Stimulated activated CD4-positive, alpha-beta T cell treated with anti-CD3 and anti-CD28 coated beads, Interleukin-2, amount 100 ng/mL, for 48 hours (primary cell): ENCODE results near the gene LRP4.
"Not testable (repeated sequence)": the region's sequence is repeated elsewhere in the genome, so short reads cannot be mapped to it uniquely, and the experiment has no call there.

ENCODE experiments used
- DNase-seq, 2 donors: peaks; one replicate each; pipeline ENCODE4 v3.0.0-alpha.2; 2020

LRP4 gene, protein sequence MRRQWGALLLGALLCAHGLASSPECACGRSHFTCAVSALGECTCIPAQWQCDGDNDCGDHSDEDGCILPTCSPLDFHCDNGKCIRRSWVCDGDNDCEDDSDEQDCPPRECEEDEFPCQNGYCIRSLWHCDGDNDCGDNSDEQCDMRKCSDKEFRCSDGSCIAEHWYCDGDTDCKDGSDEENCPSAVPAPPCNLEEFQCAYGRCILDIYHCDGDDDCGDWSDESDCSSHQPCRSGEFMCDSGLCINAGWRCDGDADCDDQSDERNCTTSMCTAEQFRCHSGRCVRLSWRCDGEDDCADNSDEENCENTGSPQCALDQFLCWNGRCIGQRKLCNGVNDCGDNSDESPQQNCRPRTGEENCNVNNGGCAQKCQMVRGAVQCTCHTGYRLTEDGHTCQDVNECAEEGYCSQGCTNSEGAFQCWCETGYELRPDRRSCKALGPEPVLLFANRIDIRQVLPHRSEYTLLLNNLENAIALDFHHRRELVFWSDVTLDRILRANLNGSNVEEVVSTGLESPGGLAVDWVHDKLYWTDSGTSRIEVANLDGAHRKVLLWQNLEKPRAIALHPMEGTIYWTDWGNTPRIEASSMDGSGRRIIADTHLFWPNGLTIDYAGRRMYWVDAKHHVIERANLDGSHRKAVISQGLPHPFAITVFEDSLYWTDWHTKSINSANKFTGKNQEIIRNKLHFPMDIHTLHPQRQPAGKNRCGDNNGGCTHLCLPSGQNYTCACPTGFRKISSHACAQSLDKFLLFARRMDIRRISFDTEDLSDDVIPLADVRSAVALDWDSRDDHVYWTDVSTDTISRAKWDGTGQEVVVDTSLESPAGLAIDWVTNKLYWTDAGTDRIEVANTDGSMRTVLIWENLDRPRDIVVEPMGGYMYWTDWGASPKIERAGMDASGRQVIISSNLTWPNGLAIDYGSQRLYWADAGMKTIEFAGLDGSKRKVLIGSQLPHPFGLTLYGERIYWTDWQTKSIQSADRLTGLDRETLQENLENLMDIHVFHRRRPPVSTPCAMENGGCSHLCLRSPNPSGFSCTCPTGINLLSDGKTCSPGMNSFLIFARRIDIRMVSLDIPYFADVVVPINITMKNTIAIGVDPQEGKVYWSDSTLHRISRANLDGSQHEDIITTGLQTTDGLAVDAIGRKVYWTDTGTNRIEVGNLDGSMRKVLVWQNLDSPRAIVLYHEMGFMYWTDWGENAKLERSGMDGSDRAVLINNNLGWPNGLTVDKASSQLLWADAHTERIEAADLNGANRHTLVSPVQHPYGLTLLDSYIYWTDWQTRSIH (N-terminal part only)

DNA sequence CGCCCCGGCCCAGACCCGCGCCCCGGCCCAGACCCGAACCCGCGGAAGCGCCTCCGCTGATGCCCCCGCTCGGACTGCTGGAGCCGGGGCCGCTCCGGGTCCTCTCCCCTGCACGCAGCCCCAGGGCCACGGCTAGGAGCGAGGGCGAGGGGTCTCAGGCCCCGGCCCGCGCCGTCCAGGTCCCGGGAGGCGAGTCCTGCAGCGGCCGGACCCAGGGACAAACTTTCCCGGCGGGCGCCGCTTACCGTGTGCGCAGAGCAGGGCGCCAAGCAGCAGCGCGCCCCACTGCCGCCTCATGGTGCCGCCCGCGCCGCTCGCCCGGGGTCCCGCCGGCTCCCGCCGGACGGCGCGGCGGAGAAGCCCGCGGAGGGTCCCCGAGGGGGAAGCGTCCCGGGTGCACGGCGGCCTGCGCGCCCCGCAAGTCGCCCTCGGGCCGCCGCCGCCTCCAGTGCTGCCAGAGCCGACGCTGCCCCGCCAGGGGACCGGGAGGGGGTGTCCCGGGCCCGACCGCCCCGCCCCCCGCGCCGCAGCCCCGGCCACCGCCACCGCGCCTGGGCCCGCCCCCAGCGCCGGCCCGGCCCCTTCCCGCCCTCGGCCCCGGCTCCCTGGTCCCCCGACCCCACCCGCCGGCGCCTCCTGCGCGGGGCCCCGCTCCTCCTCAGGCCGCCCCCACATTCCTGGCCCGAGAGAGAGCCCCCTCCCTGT lies at the start of gene LRP4:
Gene LRP4 (minus strand): TSS at position 468 of the 705 bp plus-strand sequence. CDS start 171 bp downstream, at position 297.
- DNase-seq: peak in 1 of 2 donors; percentile 22

DNA sequence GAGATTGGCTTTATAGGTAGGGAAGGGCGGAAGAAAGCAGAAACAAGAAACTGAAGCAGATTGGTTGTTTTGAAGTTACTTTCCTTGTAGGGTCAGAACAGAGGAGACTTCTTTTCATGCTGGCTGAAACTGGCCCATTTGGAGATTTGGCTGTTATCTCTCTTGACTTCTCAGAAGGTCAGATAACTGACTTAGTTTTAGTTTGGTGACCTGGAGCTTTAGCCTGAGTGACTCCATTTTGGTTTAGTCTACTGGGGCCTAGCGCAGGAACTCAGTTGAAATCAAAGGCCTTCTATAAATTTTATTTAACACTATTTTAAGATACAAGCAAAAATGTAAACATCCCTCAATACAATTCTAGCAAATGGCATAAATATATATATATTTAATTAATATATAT lies 49.6 kb upstream of the LRP4 start:
- DNase-seq: no peak

DNA sequence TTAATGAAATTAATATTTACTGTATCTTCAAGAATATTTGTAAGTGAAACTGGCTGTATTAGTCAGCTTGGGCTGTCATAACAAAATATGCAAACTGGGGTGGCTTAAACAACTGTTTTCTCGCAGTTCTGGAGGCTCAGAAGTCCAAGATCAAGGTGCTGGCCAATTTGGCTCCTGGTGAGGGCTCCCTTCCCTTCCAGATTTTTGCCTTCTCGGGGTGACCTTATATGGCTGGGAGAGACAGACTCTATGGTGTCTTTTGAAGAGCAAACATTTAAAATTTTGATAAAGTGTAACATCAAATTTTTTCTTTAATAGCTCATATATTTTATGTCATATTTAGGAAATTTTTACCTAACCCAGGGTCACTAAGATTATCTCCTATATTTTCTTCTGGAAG lies 48.4 kb upstream of the LRP4 start:
- no peak for DNase-seq

DNA sequence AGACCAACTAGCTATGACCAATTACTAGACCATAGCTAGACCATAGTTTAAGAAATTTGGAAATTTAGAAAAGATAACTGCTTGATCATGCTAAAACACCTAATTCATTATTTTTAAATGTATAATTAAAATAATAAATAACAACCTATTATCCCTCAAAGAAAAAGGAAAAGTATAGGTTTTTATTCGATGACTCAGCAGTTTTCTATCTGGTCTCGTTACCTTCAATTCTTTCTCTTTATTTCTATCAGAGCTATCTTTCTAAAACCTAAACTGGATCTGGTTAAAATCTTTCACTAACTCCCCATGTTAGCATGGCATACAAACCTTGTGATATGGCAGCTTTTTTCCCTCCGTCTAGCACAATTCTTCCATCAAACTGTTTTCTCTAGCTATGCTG lies 45.5 kb upstream of the LRP4 start:
- DNase-seq: no peak

DNA sequence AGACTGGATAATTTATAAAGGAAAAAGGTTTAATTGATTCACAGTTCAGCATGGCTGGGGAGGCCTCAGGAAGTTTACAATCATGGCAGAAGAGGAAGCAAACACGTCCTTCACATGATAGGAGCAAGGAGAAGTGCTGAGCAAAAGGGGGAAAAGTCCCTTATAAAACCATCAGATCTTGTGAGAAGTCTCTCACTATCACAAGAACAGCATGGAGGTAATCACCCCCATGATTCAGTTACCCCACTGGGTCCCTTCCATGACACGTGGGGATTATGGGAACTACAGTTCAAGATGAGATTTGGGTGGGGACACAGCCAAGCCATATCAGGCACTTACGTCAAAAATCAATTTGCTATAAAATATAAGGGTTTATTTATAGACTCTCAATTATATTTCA lies 43.5 kb upstream of the LRP4 start:
- not testable (repeated sequence) for DNase-seq

DNA sequence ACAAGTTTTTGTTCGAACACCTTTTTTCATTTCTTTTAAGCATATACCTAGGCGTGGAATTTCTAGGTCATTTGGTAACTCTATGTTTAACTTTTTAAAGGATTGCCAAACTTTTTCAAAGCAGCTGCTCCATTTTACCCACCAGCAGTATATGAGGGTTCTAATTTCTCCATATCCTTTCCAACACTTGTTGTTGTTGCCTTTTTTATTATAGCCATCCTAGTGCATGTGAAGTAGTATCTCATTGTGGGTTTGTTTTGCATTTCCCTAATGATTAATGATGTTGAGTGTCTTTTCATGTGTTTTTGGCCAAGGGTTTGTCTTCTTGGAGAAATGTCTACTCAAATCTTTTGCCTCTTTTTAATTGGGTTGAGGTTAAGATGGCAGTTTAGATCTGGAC lies 42.7 kb upstream of the LRP4 start:
- no peak for DNase-seq

DNA sequence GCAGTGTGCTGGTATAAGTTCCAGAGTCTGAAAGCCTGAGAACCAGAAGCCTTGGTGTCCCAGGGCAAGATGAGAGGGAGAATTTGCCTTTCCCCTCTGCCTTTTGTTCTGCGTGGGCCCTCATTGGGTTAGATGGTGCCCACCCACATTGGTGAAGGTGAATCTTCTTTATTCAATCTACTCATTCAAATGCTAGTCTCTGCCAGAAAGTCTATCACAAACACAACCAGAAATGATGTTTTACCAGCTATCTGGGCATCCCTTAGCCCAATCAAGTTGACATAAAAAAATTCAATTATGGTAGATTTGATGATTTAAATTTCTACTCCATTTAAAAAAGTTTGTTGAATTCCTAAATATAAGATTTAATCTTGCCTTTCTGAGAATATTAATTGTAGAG lies 40.4 kb upstream of the LRP4 start:
- DNase-seq: no peak

DNA sequence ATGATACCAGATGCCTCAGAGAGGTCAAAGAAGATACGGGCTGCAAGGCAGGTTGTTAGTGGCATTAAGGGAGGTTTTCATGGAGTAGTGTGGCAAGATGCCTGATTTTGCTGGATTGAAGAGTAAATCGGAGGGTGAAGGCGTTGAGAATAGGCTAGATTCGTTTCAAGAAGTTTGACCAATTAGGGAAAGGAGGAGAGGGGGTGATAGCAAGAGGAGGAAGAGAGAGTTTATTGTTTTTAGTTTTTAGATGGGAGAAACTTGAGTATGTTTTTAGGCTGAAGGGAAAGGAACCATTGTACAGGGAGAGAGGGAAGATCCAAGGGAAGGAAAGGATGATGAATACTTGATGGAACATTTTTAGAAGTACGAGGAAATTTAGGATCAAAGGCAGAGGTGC lies 34.7 kb upstream of the LRP4 start:
- no peak for DNase-seq

DNA sequence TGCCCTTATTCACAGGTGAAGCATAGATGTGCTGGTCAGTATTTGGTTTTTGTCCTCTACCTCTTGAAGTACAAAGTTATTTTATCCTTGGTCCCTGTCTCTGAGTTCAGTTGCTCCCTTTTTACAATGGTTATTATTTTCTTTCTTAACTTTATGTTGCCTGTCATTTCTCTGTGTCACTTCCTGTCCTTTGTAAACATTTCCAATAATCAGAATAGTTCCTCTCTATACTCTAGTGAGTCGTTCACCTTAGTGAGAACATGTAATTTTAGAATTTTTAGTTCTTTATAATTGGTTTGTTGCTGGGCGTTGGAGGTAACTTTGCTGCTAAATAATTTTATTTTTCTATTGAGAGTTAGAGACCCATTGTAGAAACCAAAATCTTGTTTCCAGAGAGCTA lies 34.2 kb upstream of the LRP4 start:
- no peak for DNase-seq

DNA sequence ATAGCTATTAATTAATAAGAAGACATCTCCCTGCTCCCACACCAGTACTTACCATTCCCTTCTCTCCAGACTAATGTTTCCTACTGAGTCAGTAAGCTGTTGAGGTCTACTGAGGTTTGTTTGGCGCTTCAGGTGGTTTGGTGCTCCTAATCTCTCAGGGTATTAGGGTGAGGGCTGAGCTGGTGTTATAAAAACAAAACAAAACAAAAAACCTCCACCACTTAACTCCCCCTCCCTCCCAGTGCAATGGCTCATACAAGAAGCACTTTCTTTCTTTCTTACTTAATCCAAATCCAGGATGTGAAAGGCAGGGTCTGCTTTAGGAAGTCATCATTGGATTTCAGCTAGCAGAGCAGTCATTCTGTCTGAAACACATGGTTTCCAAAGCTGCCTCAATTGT lies 33.5 kb upstream of the LRP4 start:
- DNase-seq: no peak

DNA sequence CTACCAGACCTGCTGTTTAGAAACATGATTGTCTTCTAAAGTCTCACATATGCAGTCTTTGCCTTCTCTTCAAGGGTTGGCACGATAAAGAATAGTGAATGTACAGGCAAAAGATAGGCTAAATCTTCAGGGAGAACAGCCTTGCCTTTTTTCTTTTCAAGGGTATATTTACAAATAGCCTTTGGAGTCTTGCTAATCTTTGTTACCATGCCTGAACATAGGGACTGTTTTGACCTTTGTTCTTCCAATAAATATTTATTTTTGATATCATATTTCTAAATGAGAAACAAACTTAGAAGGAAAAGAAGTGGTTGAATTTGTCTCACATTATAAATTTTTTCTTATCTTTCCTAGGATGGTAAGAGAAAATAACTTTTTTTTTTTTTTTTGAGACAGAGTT lies 30.9 kb upstream of the LRP4 start:
- DNase-seq: no peak

DNA sequence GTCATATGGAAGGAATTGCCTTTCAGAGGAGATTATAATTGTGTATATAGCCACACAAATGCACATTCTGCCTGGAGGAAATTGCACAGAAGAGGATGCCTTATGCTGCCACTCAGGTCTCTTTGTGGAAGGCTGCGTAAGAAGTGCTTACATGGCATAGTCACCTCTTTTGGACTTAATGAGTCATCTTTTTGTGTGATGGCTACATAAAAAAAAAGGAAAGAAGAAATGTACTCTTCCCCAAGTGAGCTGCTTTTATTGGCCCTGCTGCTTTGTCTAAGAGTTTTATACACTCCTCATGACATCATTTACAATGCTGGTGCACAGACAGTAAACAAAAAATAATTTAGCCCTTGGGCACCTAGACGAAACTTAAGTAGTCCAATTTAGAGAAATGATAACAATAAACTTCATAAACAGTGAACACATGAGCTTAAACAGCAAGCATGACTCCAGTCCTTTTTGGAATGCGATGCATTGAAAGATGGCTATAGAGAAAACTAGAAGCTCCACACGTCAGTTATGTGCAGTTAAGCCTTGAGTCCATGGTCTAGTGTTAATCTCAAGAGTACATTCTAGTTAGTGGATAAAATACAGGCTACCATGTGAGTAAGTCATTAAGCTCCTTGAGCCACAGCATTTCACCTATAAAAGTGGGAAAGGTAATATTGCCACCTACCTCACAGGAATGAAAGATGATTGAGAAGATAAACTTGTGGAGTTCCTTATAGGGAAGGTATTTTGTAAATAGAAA lies 30.2 kb upstream of the LRP4 start:
- DNase-seq: no peak

DNA sequence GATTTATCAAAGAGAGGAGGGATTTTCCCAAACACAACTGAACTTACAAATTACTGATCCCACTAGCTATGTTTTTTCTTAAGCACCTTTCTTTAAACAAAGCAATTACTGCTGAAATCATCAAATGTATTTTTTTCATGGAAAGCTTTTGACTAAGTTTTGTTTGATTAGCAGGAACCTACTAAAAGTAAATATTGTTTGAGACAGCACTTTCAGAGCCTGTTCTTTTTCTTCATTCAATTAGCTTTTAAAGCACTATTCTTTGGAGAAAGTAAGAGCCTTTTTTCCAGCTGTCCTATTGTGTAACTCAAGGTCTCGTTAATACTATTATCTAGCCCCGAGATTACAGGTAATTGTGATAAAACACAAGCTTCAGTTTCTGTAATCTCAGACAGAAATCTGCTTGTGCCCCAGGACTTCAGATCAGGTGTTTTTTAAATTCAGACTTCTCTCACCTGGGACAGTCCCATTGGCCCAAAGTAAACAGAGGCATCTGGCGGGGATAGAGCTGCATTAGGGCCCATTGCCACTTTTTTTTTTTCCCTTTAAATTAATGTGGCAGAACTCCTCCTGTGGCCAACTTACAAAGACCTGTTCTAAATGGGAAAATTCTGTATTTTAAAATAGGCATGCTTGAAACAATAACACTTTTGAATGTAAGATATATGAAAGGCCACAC lies 29.2 kb upstream of the LRP4 start:
- no peak for DNase-seq

DNA sequence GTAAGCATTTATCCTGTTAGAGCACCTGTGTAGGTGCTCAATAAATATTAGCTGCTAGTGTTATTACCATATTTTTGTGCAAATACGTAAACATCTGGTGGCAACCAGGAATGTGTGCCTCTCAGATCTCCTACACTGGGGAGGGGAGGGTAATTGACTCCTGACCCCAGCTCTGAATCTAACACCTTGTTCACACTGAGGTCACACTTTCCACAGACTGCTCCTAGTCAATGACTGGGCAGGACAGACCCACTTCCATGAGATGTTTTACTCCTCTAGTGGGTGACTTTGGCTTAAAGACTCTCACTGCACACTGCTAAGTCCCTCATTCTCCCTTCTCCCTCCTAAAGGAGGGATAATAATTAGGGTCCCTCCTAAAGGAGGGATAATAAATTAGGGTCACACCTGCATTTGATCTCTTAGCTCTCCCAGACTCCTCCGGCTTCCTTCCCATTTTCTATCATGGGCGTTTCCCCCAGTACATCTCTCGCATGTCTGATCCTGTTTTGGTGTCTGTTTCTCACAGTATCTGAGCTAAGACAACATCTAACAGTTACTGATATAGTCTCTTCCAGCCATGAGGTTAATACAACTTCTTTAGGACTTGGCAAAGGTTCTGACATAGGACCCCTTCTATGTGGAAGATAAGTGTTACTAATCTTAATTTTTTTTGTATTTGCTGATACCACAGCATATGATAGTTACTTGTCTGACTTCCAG lies 26.2 kb upstream of the LRP4 start:
- DNase-seq: no peak

DNA sequence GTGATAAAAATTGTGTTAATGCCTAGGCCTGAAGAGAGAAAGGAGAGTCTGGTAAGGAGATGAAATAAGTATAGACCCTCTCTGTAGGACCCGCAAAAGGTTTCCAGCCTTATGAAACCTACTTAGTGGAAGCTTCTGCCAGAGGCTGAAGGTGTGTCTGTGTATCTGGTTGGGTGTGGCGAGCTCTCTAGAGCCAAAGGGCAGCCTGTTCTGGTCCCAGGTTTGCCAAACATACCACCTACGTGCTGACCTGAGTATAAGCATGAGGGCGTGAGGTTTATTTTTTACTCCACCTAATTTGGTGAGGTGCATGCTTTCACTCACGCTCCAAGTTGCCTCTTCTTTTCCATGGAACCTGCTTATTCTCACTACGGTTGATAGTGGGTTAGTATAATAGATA lies 23.8 kb upstream of the LRP4 start:
- no peak for DNase-seq

DNA sequence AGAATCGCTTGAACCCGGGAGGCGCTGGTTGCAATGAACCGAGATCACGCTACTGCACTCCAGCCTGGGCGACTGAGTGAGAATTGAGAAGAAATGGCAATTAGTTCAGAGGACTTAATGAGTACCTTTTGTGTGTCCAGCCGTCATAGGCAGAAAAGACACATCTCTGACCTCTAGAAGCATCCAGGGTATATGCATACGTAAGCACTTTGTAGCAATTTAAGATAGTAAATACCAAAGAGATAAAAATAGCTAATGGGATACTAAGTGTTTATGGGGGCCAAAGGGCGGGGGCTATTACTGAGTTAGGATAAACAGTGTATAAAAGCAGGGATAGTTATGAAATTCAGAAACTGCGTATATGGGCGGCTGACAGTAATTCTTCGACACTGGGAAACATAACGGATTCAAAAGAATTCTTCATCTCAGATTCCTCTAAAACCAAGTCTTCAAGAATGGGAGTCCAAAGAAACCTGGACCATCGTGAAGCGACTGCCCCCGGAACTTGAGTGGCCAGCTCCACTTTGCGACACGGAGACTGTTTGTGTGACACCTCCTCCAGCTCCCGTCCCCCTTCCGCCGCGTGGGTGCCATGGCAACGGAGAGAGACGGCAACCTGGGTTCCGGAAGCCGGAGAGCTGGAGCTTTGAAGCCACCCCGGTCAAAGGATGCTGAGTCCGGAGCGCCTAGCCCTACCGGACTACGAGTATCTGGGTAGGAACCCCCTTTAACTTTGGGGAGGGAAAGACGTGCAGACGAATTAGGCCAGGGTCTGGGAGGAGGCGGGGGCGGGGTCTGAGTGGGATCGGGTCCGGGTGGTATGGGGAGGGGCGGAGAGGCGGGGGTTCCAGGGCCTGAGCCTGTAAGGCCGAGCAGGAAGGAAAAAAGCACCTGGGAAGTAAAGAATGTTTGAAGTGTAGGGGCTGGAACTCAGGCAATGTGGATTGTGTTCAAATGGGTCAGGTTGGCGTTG lies 18.1 kb upstream of the LRP4 start, which contains the start of gene CSTPP1:
Gene CSTPP1 (plus strand): TSS at position 624 of the 973 bp plus-strand sequence. CDS start 45 bp downstream, at position 669.
- peak; percentile 95 for DNase-seq

DNA sequence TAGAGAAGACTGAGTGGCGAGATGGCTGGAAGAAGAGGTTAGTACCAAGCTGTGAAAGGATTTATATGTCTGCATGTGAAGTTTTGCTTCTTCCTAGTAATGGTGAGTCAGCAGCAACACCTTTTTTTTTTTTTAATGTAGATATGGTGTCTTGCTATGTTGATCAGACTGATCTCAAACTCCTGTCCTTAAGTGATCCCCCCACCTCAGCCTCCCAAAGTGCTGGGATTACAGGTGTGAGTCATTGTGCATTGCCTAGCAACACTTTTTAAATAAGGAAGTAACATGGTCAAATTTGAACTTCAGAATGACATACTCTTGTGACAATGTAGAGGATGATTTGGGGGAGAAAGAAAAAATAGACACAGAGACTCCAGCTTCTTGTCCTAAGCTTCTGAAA lies 11.7 kb upstream of the LRP4 start:
- DNase-seq: no peak

DNA sequence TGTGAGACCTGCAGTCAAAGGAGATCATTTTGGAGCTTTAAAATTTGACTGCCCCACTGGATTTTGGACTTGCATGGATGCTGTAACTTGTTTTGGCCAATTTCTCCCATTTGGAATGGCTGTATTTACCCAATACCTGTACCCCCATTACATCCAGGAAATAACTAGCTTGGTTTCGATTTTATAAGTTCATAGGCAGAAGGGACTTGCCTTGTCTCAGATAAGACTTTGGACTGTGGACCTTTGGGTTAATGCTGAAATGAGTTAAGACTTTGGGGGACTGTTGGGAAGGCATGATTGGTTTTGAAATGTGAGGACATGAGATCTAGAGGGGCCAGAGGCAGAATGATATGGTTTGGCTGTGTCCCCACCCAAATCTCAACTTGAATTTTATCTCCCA lies 10.4 kb upstream of the LRP4 start:
- not testable (repeated sequence) for DNase-seq

DNA sequence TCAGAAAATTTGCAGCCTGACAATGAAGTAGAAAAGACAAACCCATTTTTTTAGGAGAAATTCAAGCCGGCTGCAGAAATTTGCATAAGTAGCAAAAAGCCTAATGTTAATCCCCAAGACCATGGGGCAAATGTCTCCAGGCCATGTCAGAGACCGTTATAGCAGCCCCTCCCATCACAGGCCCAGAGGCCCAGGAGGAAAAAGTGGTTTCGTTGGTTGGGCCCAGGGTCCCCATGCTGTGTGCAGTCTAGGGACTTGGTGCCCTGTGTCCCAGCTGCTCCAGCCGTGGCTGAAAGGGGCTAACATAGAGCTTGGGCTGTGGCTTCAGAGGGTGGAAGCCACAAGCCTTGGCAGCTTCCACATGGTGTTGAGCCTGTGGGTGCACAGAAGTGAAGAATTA lies 9.6 kb upstream of the LRP4 start:
- not testable (repeated sequence) for DNase-seq
